Measurements from ENCODE around the gene PRKCZ.
"Not testable (repeated sequence)": the region's sequence is repeated elsewhere in the genome, so short reads cannot be mapped to it uniquely, and the experiment has no call there.

Gene PRKCZ

DNA sequence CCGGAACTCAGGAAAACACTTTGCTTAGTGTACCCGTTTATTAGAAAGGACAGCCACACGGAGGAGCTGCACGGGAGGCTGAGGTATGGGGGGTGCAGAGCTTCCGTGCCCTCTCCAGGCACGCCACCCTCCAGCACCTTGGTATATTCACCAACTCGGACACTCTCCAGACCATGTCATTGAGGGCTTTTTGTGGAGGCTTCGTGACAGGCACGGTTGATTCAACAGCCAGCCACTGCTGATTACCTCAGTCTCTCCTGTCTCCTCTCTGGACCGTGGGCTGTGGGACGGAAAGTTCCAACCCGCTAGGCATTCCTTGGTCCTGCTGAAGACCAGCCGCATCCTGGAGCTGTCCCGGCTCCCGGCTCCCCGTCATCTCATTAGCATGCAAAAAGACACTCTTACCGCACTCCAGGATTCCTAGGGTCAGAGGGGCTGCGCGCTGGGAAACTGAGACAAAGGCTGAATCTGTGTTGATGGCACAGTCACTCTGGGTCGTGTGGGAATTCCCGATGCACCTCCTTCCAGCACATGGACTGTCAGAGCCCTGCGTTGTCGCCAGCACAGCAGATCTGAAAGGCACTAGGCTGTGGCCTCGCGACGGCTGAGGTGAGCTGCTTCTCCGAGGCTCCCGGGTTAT is 65.6 kb downstream of the PRKCZ start:
- DNase-seq (ENCODE audit: low spot score): no peak

DNA sequence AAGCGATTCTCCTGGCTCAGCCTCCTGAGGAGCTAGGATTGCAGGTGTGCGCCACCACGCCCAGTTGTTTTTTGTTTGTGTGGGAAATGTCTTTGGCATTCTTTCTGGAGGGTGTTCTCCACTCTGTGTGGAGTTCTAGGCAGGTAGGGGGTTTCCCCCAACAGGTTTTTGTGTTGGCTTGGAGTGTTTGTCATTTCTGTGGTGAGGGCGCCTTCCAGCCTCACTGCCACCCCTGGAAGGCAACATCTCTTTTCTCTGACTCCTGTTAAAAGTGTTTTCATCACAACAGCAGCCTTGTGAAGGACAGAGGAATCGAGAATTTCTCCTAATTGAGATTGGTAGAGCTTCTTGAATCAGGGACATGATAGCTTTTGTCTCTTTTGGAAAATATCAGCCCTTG is 69.7 kb downstream of the PRKCZ start:
- DNase-seq (ENCODE audit: low spot score): no peak

DNA sequence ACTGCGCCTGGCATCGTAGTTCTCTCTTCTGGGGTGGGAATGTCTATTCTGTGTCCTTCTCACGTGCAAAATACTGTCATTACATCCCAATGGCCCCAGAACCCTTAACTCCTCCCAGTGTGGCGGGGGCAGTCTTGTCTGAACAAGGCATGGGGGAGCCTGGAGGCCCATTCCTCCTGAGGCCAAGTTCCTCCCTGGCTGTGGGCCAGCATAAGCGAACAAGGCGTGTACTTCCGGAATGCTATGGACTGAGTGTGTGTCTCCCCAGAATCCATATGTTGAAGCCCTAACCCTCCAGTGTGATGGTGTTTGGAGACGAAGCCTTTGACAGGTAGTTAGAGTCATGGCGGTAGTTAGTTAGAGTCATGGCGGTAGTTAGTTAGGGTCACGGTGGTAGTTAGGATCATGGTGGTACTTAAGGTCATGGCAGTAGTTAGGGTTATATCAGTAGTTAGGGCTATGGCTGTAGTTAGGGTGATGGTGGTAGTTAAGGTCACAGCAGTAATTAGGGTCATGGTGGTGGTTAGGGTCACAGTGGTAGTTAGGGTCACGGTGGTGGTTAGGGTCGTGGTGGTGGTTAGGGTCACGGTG is 71.0 kb downstream of the PRKCZ start:
- no peak for DNase-seq (ENCODE audit: low spot score)

DNA sequence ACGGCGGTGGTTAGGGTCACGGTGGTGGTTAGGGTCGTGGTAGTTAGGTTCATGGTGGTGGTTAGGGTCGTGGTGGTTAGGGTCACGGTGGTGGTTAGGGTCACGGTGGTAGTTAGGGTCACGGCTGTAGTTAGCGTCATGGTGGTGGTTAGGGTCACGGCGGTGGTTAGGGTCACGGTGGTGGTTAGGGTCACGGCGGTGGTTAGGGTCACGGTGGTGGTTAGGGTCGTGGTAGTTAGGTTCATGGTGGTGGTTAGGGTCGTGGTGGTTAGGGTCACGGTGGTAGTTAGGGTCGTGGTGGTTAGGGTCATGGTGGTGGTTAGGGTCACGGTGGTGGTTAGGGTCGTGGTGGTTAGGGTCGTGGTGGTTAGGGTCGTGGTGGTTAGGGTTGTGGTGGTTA is 71.6 kb downstream of the PRKCZ start:
- not testable (repeated sequence) for DNase-seq (ENCODE audit: low spot score)

DNA sequence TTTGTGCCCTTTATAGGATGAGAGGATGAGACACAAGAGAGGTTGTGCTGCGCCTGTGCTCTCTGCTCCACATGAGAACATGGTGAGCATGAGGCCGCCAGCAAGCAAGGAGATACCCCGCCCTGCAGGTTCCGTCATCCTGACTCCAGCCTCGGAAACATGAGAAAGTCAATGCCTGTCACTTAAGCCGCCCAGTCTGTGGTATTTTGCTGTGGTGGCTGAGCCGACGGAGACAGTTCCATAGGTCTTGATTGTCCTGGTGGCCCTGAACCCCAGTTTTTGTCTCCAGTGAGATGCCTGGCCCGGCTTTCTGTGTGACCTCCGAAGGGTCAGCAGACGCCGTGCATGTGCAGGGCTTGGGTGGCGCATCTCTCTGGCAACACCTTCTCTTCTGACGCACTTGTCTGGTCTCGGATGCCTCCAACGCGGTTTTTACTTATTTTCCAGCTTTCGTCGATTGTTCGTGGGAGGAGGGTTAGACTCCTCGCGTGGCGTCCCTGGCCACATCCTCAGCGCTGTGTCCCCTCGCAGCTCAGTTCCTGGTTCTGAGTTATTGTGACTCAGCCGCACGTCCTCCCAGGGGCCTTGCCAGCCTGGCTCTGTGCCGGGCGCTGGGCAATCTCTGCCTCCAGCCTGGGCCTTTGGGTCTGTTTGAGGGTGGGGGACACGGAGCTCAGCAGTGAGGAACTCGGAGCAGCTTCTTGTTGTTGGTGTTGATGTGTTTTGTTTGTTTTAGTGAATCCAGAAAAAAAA is 74.4 kb downstream of the PRKCZ start:
- no peak for DNase-seq (ENCODE audit: low spot score)

DNA sequence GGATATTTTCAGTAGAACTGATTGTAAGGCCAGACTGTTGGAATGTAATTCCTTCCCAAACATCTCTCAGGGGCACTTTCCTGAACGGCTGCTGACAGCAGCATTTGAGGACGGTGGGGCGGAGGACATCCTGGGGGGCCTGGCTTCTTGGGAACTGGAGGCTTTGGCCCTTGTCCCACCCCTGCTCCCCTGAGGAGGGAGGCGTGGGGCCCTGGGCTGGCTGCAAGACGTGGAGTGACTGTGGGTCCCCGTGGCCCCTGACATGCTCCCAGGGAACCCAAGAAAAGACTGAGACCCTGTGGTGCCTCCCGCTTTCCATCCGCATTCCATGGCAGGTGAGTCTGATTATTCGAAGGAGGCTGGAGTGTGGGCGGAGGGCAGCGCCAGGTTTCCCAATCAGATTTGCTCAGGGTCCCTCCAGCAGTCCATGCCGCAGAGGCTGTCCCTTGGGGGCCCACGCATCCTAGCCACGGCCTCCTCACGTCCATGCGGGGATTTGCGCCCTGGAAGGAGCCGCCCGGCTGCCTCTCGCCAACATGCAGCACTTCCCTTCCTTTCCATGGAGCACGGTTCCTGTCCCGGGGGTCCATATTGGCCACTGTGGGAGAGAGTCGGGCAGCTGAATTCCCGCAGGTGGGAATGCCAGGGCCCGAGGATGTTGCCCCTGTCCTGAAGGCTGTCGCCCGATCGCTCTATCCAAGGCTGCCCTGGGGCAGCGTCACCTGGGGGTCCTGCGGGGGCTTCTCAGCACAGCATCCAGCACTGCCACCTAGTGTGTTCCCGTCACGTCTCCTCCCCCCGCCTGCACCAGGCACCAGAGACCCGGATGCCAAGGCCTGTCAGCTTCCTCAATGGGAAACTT is 75.4 kb downstream of the PRKCZ start:
- no peak for DNase-seq (ENCODE audit: low spot score)

DNA sequence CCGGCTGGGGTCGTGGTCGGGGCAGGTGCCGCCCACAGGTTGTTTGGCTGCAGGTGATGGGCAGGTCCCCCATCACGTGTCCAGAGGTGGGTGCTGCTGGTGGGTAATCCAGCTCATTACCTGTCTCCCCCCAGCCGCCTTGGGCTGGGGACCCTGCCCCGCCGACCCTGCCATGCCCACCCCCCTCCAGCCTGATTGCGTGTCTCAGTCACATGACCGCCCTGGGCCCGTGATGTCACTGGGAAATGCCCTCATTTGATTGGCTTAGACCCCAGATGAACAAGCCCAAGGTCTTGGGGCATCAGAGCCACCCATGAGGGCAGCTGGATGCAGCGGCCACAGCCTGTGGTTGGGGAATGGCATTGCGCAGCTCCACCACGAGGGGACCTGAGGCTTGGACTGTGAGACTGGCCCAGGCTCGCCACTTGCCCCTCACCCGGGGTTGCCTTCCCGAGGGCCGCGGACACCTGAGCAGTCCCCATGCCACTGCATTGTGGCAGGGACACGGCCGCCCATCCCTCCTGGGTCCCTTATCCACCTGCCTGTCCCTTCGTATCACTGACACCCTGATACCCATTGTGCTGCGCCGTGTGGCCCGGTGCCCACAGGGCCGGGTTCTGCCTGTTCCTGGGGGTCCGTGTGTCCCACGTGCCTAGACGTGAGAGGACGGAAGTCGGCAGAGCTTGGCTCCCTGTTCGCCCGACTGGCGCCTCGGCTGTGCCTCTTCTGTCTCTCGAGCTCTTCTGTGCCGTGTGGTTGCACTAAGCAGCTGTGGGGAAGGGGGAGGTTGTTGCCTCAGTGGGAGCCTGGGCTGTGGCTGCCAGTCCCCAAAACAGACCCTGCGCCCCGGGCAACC is 76.3 kb downstream of the PRKCZ start:
- no peak for DNase-seq (ENCODE audit: low spot score)

DNA sequence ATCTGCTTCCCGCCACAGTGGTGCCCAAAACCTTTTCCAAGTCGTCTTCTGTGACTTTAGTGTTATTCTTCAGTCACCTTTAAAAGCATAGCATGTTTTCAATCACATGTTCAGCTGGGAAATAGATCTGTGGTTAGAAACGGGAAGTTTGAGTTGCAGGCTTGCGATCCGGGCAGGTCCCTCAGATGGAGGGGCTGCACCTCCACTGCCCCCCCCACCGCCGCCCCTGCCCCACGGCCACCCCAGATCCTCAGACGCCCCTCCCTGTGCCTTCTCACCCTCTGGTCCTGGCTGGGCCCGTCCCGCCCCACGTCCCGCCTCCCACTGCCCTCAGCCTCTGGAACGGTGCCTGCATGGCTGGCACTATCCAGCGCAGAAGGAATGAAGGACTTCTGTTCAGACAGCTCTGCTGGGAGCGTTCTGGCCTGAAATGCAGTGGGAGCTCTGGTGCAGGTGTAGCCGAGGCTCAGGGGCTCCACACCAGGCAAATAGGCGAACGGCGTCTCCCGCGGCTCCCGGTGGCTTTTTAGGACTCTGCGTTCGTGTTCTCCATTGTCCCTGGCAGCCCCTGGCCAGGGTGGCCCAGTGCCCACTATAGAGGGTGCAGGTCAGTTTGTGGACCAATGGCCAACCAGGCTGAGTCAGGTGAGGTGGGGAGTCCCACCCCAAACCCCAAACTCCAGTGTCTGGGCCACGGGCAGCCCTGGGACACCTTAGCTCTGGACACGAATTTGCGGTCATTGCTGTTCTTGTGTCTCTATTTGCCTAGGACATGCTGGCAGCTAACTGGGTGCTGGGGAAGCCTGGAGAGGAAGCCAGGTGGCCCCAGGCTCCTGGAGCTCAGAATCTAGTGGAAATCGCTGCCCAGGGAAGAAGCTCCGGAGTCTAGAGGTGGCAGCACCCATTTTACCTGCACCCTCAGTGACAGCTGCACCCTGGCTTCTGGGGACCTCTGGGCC is 77.3 kb downstream of the PRKCZ start:
- DNase-seq (ENCODE audit: low spot score): no peak

DNA sequence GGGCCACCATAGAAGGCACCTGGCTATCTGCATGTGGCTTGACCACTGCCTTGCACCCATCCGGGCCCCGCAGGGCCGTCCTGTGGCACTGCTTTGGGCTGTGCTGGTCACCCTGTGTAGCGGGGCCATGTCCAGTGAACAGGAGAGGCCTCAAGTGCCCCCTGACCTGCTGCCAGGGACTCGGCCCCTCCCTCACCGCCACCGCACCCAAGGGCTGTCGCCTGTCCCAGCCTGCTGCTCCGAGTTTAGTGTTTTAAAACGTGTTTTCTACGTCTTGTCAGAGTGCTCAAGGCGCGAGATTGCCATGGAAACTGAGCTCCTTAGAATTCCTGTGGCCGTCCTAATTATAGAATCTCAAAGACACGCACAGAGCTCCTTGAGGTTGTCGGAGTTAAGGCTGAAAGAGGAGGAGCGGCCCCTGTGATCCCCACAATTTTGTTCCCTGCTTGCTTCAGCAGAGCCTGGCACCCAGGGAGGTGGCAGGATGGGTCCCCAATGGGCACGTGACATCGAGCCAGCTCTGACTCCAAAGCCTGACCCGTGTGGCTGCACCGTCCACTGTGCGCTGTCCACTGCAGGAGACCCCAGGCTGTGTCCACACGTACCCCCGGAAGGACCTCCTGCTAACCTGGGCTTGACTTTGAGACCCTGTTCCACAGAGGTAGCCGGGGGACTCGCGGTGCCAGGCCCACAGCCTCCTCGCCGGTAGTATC is 78.1 kb downstream of the PRKCZ start:
- no peak for DNase-seq (ENCODE audit: low spot score)

DNA sequence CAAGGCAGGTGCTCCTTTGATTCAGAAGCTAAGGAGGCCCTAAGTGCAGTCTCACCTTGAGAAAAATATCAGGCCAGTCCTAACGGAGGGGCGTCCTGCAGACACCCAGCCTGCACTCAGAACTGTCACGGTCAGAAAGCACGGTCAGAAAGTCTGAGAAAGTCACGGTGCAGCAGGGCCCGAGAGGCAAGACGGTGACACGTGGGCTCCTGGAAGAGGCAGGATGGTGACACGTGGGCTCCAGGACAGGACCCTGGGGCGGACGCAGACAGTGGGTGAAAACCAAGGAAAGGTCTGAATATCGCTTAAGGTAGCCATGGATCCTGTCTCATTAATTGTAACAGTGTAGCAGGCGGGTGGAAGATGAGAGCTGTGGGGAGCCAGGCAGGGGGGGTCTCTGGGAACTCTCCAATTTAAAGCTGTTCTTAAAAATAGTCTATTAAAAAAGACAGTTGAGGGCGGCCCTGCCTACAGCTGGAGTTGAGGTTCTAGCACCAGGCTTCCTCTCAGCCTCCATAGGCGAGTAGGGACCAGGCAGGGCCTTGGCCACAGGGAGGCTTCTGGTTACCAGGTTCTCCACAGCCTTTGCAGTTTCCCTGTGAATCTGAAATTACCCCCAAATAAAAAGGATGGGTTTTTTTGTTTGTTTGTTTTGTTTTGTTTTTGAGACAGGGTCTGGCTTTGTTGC is 79.2 kb downstream of the PRKCZ start:
- DNase-seq (ENCODE audit: low spot score): no peak

DNA sequence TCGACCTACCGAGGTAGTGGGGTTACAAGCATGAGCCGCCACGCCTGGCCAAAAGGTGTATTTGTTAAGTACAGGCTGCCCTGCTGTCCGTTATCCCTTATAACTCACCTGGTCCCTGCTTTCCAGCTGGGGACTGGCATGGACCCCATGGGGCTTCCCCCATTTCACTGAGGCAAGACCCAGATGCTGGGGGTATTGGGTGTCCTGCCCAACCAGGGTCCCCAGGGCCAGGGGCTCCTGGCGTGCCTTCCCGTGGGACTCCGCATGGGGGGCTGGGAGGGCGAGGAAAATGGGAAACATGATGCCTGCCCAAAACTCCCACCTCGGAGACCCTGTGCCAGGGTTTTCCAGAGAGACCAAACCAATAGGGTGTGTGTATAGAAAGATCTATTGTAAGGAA is 79.9 kb downstream of the PRKCZ start:
- DNase-seq (ENCODE audit: low spot score): no peak

DNA sequence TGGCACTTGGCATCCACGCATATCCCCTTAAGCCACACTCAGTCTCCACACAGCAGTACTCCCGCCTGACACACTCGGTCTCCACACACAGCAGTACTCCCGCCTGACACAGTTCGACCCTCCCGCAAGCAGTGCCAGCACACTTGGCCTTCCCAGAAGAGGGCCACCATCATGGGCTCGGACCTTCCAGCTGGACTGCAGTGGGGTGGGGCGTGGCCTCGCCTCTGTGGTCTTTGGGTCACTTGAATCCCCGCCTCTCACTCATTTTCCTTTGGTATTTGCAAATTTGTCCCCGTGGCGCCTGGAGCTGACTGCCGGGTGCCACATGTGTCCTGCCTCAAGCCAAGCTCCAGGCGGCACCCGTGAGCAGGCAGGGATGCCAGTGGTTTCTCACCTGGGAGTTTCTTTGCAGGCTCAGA is 80.7 kb downstream of the PRKCZ start:
- no peak for DNase-seq (ENCODE audit: low spot score)

DNA sequence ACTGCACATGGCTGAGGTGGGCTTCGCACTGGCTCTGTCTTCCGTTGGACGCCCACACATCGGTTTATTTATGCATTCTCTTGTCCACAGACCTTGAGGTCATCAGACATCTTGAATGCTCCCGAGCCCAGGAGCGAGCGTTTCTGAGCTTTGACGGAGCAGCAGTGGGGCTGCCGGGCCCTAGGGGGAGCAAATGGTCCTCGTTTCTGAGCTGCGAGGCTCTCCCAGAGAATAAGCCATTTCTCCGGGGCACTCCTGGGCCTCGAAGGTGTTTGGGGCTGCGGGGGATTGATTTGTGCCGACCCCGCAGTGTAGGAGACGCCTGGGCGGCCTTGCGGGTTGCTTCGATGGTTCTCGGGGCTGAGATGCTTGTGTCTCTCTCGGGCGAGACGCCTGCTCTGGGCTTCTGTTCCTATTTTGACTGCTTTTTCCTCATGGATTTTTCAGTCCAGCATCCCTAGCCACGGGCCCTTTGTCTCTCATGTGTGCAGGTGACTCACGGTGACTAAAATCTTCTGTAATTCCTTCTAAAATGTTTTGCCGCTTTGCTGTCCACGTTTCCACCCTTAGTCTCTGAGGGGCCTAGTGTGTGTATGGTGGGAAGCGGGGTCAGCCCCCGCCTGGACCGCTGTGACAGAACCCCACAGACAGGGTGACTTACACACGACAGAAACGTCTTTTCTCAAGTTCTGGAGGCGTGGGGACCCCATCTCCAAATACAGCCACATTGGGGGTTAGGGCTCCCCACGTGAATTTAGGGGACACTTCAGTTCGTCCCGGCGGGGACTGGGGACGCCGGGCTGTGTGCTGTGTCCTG is 82.2 kb downstream of the PRKCZ start:
- peak; percentile 82 for DNase-seq (ENCODE audit: low spot score)

DNA sequence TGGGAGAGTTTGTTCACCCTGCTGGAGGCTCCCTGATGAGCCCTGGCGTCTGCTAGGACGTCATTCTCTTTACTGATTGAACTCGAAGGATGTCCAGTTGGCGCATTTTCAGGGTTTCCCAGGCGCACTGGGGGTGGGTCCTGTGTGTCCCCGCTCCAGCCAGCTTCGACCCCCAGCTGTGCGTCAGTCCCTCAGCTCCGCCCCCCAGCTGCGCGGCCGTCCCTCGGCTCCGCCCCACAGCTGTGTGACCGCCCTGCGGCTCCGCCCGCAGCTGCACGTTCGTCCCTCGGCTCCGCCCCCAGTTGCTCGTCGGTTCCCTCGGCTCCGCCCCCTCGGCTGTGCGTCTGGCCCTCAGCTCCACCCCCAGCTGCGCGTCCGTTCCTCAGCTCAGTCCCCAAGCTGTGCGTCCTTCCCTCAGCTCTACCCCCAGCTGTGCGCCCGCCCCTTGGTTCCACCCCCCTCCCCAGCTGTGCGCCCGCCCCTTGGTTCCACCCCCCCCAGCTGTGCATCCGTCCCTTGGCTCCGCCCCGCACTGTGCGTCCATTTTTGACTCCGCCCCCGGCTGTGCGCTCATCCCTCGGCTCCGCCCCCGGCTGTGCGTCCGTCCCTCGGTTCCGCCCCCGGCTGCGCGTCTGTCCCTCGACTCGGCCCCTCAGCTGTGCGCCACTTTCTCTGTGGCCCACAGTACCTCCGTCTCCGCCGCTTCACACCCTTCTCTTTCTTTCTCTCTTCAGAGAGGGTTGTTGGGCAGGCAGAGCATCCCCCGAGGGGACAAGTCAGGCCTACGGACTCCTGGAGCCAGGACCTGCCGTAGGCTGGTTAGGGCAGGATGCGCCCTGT is 83.0 kb downstream of the PRKCZ start:
- DNase-seq (ENCODE audit: low spot score): peak; percentile 99

DNA sequence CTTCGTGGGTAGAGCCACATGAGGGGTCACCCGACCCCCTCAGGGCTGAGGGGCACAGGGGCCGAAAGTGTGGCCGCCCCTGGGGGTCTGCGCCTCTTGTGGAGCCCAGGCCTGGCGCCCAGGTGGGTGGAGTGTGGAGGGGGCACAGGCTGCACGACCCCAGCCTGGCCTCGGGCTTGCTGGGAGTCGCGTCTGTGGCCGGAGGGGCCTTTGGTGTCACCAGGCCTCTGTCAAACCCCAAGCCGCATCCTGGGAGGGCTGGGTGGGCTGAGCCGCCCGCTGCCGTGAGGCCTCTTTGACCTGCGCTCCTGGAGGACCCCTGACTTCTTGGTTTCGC is 83.6 kb downstream of the PRKCZ start:
- no peak for DNase-seq (ENCODE audit: low spot score)

DNA sequence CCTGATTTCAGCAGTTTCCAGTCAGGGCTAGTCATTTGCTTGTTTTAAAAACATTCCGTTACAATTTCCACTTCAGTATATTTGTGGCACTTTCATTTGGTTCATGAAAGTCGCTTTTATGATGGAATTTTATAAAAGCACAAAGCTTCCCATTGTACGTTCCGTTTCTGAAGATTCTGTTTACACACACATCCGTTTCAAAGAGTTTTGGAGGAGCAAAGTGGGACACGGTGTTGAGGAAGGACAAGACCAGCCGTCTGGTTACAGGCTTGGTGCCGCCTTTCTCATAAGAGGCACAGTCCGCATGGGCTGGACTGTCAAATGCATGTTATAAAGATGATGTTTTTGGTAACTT is 84.0 kb downstream of the PRKCZ start:
- DNase-seq (ENCODE audit: low spot score): no peak

DNA sequence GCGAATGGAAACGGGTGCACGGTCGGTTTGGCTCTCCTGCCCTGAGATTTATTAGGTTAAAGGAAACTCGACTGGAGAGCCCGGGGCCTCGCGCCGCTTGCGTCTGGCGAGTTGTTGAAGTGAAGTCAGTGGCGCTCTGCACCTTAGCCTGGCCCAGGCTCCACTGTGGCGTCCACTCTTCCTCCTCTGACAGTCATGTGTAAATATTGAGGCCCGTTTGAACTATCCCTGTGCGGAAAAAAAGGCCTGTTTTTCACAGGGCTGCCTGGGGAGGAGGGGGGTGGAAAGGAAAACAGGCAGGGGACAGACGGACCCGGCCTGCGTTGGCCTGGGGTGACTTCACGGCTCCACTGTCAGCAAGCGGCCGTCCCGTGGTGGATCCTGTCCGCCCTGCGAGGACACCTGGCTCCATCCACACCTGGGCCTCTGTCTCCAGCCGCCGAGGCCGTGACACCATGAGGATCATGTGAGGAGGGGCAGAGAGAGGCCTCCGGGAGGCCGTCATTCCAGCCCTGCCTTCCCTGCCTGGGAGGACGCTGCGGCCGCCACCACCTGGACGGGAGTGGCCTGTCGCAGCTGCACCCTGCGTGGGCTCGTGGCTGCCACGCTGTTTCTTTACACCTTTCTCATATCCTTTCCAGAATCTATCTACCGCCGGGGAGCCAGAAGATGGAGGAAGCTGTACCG is 84.6 kb downstream of the PRKCZ start:
- DNase-seq (ENCODE audit: low spot score): no peak

All from AG08396 (cell line).